NCI-H526 treated with DMSO at 0.1 percent for 48 hours (cell line): ENCODE results near the gene CXCL1.

ENCODE experiments used
- DNase-seq: peaks from one replicate; lab custom pipeline; 2025; lab: John Stamatoyannopoulos, UW

CXCL1 gene

DNA sequence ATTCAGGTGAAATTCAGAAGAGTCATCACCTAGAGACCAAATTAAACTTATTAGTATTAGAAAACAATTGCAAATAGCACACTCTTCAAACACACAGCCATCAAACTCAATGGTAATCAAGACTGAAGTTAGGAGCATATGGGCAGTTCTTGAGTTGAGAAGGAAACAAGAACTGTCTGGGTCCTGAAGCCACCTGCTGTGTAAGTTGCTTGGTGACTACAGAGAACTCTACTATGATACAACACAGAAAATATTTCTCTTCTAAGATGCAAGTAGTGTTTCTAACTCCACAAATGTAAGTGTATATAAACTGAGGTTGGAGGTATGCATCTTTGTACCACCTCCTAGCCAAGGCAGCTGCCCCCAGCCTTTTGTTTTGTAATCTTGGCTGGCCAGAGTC is 16.4 kb upstream of the CXCL1 start:
- no peak for DNase-seq

GRCh38 chr4:73853246-73853704 is 15.9 kb upstream of the CXCL1 start, which contains the start of gene PF4V1:
Gene PF4V1, plus strand, starts transcription at chr4:73853296. Its CDS starts 67 bp downstream, at chr4:73853363.
- no peak for DNase-seq

DNA sequence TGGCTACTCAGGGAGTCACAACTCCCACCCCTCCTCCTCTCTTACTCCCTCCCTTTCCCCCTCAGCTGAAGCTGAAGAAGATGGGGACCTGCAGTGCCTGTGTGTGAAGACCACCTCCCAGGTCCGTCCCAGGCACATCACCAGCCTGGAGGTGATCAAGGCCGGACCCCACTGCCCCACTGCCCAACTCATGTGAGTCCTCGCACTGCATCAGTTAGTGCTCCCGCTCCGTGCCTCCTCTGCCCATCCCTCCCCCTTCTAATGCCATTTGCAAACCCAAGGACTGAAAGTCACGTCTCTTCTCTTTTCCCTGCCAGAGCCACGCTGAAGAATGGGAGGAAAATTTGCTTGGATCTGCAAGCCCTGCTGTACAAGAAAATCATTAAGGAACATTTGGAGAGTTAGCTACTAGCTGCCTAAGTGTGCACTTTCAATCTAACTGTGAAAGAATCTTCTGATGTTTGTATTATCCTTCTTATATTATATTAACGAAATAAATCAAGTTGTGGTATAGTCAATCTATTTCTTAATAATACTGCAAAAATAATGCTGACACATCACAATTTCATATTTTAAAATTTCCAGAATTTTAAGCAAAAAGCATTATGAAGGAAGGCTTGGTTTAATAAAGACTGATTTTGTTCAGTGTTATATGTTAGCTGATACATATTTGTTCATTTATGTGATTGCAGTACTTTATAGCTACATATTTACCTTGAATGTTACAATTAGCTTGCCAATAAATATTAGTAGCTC is 15.3 kb upstream of the CXCL1 start:
- DNase-seq, result no peak

GRCh38 chr4:73855406-73855805 is 13.8 kb upstream of the CXCL1 start:
- no peak for DNase-seq

- DNase-seq, result no peak
Measured at GRCh38 chr4:73856518-73856917, 12.7 kb upstream of the CXCL1 start.

DNA sequence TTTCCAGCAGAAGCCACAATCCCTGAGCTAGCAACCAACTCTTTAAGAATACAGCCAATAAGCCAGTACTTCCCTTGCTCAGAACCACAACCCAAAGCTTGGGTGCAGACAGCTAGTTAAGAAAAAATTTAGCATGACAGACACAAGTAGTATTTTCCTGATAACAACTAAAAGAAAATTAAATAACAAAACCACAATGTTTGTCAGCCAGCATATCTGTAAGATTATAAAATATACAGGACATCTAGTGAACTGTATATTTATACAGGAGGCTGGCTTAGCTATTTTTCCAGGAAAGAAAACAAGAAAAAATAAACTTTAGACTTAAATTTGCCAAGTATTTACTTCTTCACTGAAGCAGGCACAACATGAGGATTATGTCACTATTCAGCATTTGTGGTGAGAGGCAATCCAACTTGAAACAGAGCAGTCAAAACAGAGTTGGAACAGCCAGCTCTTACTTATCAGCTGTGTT is 9.5 kb upstream of the CXCL1 start:
- DNase-seq, result no peak

- DNase-seq, result no peak
Measured at GRCh38 chr4:73860181-73860580, 9.0 kb upstream of the CXCL1 start.

- no peak for DNase-seq
Measured at GRCh38 chr4:73860917-73861316, 8.3 kb upstream of the CXCL1 start.

- no peak for DNase-seq
Measured at GRCh38 chr4:73862322-73862721, 6.9 kb upstream of the CXCL1 start.

GRCh38 chr4:73864365-73864764 is 4.8 kb upstream of the CXCL1 start:
- DNase-seq, result peak; percentile 4

DNA sequence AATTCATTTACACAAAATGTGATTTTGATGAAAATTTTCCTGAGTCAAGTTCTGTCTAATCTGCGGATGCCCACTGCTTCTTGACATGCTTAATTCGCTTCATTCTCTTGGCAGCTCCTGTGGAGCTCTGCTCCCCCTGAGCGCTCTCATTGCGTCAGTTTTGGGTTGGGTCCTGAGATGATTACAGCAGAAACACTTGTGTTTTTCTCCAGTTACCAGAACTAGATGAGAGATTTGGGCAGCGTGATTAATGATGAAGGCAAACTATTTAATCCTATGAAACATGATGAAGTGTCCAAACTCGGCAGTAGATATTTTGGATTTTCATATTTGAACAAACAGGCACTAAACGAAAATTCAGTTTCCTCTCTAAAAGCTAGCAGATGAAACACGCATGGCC is 4.2 kb upstream of the CXCL1 start:
- no peak for DNase-seq

- DNase-seq, result no peak
Measured at GRCh38 chr4:73865431-73866096, 3.6 kb upstream of the CXCL1 start.

GRCh38 chr4:73866246-73866645 is 2.9 kb upstream of the CXCL1 start:
- DNase-seq, result no peak

- no peak for DNase-seq
Measured at GRCh38 chr4:73867783-73868182, 1.4 kb upstream of the CXCL1 start.

GRCh38 chr4:73868206-73869129 is 725 bp upstream of the CXCL1 start:
- no peak for DNase-seq

GRCh38 chr4:73870260-73870659 is 1.1 kb downstream of the CXCL1 start:
- DNase-seq, result no peak

GRCh38 chr4:73870768-73871167 is 1.6 kb downstream of the CXCL1 start:
- DNase-seq, result no peak

DNA sequence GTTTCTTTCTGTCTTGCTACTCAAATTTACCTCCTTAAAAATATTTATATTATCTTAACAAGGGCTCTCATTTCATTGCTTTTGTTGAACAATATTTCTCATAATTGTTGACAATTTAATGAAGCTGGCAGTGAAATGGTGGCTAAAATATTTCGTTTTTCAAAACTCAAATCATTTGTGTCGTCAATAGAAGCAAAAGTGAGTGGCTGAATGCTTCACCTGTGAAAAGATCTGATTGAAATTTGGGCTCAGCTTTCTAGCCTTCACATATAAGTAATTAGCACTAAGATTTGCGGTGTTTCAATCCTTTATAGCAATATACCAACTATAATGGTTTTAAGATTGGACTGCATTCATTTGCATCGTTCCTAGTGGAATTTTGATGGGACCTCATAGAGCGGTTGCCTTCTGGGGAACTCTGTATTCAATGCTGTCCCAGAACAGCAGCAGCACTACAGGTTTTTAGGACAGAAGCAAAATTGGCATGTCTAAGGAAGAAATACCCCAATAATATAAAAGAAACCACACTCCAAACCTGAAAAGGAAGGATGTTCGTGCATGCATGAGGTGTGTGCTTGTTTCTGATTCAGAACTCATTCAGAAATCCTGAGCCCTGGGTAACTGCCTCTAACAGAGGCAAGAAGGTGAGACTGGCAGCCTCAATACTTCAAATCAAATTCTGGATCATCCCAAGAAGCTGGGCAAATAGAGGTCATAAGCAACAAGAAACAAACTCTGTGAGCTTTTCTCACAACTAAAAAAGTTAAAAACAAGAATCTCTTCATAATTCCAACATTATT is 2.5 kb downstream of the CXCL1 start:
- no peak for DNase-seq

DNA sequence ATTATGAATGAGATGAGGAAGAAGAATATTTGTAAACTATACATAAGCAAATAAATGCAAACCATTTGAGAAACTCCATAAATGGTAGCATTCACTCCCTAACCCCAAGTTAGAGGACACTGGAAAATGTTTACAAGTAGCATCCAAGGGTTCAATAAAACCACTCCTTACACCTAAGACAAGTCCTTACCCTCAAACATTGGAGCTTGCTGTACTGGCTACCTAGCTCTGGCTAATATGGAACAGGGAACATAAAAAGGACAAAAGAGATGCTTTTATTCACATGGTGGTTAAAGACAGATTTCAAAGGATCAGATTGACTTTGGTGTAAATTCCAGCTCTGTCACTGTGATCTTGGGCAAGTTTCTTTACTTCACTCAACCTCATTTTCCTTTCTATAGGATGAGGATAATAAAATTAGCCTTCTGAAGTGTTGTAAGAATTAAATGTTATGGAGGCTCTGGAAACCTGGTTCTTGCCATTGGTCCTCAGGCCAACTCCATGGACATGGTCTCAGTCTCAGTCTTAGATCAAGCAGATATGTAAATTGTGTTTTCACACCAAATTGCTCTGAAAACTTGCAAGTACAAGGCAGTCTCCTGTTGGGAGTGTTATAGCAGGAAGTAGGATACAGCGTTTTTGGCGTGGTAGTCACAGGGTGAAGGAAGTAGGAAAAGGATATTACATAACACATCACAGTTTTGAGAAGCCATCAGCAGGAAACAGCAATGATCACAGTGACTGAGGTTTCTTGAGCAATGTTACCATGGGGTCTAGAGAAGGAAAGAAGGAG is 3.3 kb downstream of the CXCL1 start:
- no peak for DNase-seq

DNA sequence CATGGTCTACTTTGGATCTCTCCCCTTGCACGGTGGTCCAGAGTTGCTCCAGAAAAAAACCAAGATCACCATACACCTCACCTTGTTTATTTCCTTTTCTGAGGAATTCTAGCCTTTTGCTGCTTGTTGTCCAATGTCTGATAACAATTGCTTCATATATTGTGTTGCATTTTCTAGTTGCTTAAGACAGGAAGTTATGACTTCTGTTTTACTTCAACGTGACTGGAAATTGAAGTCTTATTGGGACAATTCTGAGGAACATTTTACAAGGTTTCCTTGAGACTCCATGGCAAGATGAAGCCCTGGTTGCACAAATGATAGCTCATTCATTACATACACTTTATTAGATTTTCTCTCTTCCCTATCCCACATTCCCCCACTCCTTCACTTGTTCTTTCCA is 5.2 kb downstream of the CXCL1 start:
- DNase-seq, result no peak

DNA sequence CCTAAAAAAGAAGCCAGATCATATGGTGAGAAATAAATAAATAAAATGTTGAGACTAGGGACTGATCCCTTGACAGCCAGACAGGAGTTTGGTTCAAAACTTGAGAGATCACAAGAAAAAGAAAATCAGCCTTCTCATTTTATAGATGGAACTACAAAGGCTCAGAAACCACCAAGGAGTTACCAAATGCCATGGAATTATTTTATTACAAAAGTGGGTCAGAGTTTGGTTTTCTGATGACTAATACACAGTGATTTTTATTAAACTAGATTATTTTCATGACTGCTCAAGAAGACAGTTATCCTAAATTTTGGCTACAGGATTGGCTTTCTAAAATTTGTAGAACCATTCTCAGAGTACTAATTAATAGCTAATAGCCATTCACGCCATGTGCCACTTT is 6.2 kb downstream of the CXCL1 start:
- no peak for DNase-seq
